HL-60 (cell line): ENCODE data around the gene DNASE1.

ENCODE experiments used
- DNase-seq, 2 experiments: peaks; one replicate each; pipeline ENCODE4 v3.0.0-alpha.2; 2010 to 2020; ENCODE audit warnings: low read depth in 1 of 2, low spot score in 1 of 2
- H3K27ac ChIP-seq: fragments of 250-450 bp; sonication (Bioruptor Pico); replicated peaks from 2 replicates; pipeline ENCODE4 v1.5.1; 2020; ENCODE audit warnings: mild to moderate bottlenecking, moderate library complexity
- H3K27me3 ChIP-seq: fragments of 250-450 bp; sonication (Bioruptor Pico); 2 replicates; pipeline ENCODE4 v1.5.1; 2021; ENCODE audit warnings: mild to moderate bottlenecking, moderate library complexity; ENCODE audit not compliant: insufficient read depth, poor library complexity, severe bottlenecking
- H3K4me3 ChIP-seq: replicated peaks from 2 replicates; pipeline ENCODE4 v1.5.1; 2011; ENCODE audit warnings: mild to moderate bottlenecking, control low read depth, low read length; ENCODE audit not compliant: insufficient read depth
- CTCF ChIP-seq: IDR thresholded peaks from one replicate; pipeline ENCODE4 v1.5.1; 2011; ENCODE audit warnings: low read length, control low read depth, inconsistent platforms; ENCODE audit not compliant: insufficient read depth
- GABPA ChIP-seq: IDR thresholded peaks from 2 replicates; pipeline ENCODE4 v1.6.1; 2012; ENCODE audit warnings: low read depth
- POLR2AphosphoS5 ChIP-seq: IDR thresholded peaks from 2 replicates; pipeline ENCODE4 v1.6.1; 2012; ENCODE audit warnings: low read depth
- SPI1 ChIP-seq: IDR thresholded peaks from 2 replicates; pipeline ENCODE4 v1.6.1; 2012; ENCODE audit warnings: low read depth, mild to moderate bottlenecking, borderline replicate concordance
- TF ChIP-seq, protein P1 (sequence below): IDR thresholded peaks from 2 replicates; pipeline ENCODE4 v1.6.1; 2012; ENCODE audit warnings: low read depth; ENCODE audit not compliant: insufficient replicate concordance

Gene DNASE1

DNA sequence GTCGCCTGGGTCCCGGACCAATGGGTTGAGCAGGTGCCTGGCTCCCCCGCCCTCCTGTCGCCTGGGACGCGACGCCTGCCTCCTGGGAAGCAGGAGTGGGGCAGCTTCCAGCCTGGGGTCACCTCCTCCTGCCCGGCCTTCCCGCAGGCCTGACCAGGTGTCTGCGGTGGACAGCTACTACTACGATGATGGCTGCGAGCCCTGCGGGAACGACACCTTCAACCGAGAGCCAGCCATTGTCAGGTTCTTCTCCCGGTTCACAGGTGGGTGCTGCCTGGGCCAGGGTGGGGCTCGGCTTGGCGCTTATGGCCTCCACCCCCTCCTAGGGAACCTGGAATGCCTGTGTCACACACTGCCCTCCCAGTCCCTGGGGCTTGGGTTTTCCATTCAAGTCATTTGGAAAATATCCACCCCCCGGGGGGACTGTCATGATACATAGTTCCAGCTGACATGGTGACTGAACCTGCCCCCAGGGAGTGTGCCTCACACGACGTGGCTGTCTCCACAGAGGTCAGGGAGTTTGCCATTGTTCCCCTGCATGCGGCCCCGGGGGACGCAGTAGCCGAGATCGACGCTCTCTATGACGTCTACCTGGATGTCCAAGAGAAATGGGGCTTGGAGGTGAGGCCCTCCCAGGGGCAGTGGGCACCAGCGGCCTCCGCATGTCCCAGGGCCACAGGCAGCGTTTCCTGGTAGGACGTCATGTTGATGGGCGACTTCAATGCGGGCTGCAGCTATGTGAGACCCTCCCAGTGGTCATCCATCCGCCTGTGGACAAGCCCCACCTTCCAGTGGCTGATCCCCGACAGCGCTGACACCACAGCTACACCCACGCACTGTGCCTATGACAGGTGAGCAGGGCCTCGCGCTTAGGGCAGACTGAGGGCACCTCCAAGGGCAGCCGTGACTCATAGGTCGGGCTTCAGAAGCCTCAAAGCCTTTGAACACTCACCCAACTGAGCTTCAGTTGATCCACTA is 2.3 kb downstream of the DNASE1 start:
- H3K27me3 ChIP-seq: no peaks in the 10 kb centered on the region
- no peak for DNase-seq
- no peak overlapping the region for H3K4me3 ChIP-seq
- no peak overlapping the region for H3K27ac ChIP-seq
- TF ChIP-seq CTCF: no peak
- no peak for TF ChIP-seq SPI1
- no peak for TF ChIP-seq POLR2AphosphoS5
- TF ChIP-seq GABPA: no peak
- TF ChIP-seq, protein P1, sequence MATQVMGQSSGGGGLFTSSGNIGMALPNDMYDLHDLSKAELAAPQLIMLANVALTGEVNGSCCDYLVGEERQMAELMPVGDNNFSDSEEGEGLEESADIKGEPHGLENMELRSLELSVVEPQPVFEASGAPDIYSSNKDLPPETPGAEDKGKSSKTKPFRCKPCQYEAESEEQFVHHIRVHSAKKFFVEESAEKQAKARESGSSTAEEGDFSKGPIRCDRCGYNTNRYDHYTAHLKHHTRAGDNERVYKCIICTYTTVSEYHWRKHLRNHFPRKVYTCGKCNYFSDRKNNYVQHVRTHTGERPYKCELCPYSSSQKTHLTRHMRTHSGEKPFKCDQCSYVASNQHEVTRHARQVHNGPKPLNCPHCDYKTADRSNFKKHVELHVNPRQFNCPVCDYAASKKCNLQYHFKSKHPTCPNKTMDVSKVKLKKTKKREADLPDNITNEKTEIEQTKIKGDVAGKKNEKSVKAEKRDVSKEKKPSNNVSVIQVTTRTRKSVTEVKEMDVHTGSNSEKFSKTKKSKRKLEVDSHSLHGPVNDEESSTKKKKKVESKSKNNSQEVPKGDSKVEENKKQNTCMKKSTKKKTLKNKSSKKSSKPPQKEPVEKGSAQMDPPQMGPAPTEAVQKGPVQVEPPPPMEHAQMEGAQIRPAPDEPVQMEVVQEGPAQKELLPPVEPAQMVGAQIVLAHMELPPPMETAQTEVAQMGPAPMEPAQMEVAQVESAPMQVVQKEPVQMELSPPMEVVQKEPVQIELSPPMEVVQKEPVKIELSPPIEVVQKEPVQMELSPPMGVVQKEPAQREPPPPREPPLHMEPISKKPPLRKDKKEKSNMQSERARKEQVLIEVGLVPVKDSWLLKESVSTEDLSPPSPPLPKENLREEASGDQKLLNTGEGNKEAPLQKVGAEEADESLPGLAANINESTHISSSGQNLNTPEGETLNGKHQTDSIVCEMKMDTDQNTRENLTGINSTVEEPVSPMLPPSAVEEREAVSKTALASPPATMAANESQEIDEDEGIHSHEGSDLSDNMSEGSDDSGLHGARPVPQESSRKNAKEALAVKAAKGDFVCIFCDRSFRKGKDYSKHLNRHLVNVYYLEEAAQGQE: no peak

DNA sequence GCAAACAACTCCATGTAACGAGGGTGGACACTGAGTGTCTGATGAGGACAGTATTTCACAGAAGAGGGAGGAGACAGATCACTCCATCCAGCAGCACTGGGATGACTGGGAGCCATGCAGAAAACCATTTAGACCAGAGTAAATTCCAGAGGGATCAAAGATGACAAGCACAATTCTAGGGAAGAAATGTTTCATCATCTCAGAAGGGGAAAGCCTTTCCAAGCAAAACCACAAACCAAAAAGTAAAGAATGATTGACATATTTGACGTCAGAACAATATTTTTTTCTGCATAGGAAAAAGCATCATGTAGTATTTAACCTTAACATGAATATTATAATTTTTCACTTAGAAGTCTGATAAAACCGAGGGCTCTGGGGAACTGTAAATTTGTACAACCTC is 4.8 kb downstream of the DNASE1 start:
- no peak overlapping the region for H3K4me3 ChIP-seq

DNA sequence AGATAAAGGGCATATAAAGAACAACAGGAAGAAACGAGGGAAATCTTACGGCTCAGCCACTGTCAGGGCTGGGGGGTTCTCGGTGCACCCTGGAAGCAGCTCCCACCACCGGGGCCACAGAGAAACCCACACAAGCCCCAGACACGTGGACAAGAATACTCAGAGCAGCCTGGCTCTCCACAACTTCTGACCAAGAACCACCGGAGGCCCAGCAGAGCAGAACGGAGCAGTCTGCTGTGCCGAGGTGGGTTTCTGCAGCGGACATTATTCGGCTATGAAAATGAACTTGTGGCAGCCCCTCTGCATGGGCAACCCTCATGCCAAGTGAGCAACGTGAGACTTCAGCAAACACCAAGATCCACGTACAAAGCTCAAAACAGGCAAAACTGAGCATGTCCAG is 6.8 kb downstream of the DNASE1 start:
- TF ChIP-seq POLR2AphosphoS5 (no peak), CTCF (no peak), SPI1 (no peak), GABPA (no peak)
- TF ChIP-seq, protein P1: no peak
- Histone ChIP-seq H3K27ac (no peak overlapping the region), H3K27me3 (no peaks in the 10 kb centered on the region), H3K4me3 (no peak overlapping the region)
- no peak for DNase-seq

More for the DNA sequence above, 4.8 kb downstream of the DNASE1 start:
- TF ChIP-seq POLR2AphosphoS5 (no peak), CTCF (no peak), GABPA (no peak), SPI1 (no peak)
- TF ChIP-seq, protein P1: no peak
- no peak for DNase-seq
- Histone ChIP-seq H3K27me3 (no peaks in the 10 kb centered on the region), H3K27ac (no peak overlapping the region)
